Kidney epithelial cell (primary cell): ENCODE data around the gene PBX2. TPM values are rescaled to one million over a fixed set of nuclear protein-coding genes. Genes with fewer than 3 reads are reported as not detected.

Experiments
- DNase-seq: peaks from one replicate; pipeline ENCODE4 v3.0.0-alpha.2; 2010; ENCODE audit warnings: low read depth
- H3K27me3 ChIP-seq: 2 replicates; pipeline ENCODE4 v1.6.0; 2011; ENCODE audit warnings: low read length; ENCODE audit not compliant: control insufficient read depth, insufficient read depth
- H3K36me3 ChIP-seq: 2 replicates; pipeline ENCODE4 v1.5.1; 2011; ENCODE audit warnings: low read length; ENCODE audit not compliant: control insufficient read depth, insufficient read depth
- H3K4me3 ChIP-seq: 2 replicates; pipeline ENCODE4 v1.5.1; 2011; ENCODE audit warnings: low read depth, mild to moderate bottlenecking, control low read depth, low read length
- total RNA-seq: library from RNA; depleted of rRNA; stranded (reverse); fragments of >200 nt; gene quantifications from 2 replicates; pipeline ENCODE4 v1.2.3, GENCODE V29; 2015
- TF ChIP-seq, protein P1 (sequence below): IDR thresholded peaks from 2 replicates; pipeline ENCODE4 v1.5.1; 2011; ENCODE audit warnings: mild to moderate bottlenecking, moderate library complexity, low read length, control low read depth, inconsistent platforms; ENCODE audit not compliant: insufficient read depth, poor library complexity, severe bottlenecking

Gene PBX2
- total RNA-seq, 1 donor from 2014 or later = 37.5 TPM

DNA sequence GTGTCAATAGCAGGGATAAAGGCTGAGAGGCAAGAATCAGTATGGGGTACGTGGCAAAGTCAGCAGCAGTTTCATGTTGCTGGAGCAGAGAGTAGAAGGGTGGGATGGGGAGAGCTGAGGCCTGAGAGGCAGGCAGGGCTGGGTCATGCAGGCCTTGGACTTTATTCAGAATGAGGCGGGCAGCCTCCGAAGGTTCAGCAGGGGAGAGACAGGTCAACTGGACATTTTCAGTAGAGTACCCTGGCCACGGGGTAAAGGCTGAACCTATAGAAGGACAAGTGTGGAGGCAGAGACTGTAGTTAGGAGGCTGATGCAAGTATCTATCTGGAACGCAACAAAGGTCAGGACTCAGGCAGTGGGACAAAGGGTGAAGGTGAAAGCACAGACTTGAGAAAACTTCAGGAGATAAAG lies 20.2 kb upstream of the PBX2 start:
- Histone ChIP-seq H3K27me3 (no peaks in the 10 kb centered on the region), H3K4me3 (no peak overlapping the region), H3K36me3 (no peaks in the 10 kb centered on the region)
- DNase-seq = no peak
- TF ChIP-seq, protein P1, sequence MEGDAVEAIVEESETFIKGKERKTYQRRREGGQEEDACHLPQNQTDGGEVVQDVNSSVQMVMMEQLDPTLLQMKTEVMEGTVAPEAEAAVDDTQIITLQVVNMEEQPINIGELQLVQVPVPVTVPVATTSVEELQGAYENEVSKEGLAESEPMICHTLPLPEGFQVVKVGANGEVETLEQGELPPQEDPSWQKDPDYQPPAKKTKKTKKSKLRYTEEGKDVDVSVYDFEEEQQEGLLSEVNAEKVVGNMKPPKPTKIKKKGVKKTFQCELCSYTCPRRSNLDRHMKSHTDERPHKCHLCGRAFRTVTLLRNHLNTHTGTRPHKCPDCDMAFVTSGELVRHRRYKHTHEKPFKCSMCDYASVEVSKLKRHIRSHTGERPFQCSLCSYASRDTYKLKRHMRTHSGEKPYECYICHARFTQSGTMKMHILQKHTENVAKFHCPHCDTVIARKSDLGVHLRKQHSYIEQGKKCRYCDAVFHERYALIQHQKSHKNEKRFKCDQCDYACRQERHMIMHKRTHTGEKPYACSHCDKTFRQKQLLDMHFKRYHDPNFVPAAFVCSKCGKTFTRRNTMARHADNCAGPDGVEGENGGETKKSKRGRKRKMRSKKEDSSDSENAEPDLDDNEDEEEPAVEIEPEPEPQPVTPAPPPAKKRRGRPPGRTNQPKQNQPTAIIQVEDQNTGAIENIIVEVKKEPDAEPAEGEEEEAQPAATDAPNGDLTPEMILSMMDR = no peak

DNA sequence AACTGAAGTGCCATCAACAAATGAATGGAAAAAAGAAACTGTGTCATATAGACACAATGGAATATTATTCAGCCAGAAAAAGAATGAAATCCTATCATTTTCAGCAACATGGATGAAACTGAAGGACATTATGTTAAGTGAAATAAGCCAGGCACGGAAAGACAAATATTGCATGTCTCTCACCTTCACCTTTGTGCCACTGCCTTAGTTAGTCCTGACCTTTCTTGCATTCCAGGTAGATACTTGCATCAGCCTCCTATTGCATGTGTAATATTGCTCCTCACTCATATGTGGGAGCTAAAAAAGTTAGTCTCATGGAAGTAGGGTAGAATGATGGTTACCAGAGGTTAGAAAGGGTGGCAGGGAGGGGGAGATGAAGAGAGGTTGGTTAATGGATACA lies 19.0 kb upstream of the PBX2 start:
- DNase-seq = no peak
- TF ChIP-seq, protein P1 = no peak
- no peaks in the 10 kb centered on the region for H3K36me3 ChIP-seq
- peaks cover 1% of the 10 kb centered on the region for H3K27me3 ChIP-seq
- H3K4me3 ChIP-seq = no peak overlapping the region

DNA sequence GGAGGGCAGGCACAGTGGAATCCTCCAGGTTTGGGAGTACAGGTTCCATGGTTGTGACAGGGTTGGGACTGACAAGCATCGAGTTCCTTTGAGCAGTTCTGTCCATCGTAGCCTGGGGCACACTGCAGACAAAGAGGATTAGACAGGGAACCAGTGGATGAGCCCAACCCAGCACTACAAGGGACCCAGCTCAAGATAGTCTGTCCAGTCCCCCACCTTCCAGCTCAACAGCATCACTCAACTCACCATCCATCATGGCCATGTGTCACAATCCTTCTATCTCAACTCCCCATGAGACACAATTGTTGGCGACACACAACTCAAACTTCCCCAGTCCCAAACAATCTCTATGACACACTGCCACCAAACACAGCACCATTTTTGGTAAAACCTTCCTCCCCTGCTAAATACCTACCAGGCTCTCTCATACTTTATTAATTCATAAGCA lies 14.3 kb upstream of the PBX2 start:
- Histone ChIP-seq H3K36me3 (no peaks in the 10 kb centered on the region), H3K4me3 (no peak overlapping the region), H3K27me3 (peaks cover 6% of the 10 kb centered on the region)
- TF ChIP-seq, protein P1 = no peak
- DNase-seq = no peak

DNA sequence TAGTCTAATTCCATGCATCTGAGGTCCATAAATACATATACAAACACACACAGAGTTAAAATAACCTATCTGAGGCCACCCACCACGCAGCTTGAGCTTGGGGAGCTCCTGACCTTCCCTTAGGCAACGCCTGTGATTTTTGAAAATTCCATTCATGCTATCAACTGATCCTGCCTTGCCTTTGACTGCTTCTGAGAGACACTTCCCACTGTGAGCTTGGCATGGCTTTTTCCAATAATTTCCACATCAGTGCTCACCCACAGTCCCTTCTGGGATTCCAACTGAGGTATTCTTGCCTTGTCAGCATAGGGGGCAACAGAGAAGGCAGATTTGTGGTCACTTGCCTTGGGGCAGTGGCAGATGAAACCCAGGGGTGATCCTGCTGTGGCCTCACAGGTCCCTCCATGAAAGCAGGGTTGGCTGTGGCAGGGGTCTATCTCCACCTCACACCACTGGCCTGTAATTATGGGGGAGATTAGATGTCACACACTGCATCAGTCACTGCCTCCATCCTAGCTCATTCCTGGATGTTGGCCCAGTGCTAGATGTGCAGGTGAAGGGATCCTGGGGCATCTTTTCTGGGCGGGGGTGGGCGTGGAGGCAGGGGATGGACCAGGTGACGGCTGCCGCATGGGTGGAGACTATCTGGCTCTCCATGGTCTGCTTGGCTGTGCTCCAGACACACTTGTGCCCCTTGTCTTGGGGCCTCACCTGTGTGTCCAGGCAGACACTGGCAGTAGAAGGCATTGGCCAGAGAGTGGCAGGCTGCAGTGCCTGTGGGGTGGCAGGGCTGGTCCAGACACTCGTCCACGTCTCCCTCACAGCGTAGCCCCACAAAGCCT lies 13.6 kb upstream of the PBX2 start:
- H3K27me3 ChIP-seq = peaks cover 6% of the 10 kb centered on the region
- no peak for DNase-seq
- no peaks in the 10 kb centered on the region for H3K36me3 ChIP-seq
- H3K4me3 ChIP-seq = no peak overlapping the region
- TF ChIP-seq, protein P1 = no peak

DNA sequence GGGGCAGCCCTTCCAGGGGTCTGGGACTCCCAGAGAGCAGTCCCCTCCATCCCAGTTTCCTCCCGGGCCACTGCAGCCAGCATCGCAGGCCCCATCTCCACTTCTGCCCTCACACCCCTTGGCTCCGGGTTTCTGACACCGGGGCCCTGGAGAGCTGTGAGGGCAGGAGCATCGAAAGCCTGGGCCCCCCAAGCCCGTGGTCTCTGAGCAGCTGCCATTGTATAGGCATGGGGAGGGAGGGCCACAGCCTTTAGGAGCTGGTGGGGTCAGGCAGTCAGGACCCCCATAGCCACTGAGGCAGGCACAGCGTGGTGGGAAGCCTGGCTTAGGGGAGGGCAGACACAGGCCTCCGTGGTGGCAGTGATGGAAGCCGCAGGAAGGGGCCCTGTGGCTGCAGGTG lies 12.2 kb upstream of the PBX2 start:
- Histone ChIP-seq H3K27me3 (peaks cover 6% of the 10 kb centered on the region), H3K4me3 (no peak overlapping the region), H3K36me3 (no peaks in the 10 kb centered on the region)
- DNase-seq = no peak
- TF ChIP-seq, protein P1 = no peak
